ENCODE results near the gene HMGCL.

Gene HMGCL

GRCh38 chr1:23814016-23814415, 11.2 kb downstream of the HMGCL start:
- TF ChIP-seq, protein P1, sequence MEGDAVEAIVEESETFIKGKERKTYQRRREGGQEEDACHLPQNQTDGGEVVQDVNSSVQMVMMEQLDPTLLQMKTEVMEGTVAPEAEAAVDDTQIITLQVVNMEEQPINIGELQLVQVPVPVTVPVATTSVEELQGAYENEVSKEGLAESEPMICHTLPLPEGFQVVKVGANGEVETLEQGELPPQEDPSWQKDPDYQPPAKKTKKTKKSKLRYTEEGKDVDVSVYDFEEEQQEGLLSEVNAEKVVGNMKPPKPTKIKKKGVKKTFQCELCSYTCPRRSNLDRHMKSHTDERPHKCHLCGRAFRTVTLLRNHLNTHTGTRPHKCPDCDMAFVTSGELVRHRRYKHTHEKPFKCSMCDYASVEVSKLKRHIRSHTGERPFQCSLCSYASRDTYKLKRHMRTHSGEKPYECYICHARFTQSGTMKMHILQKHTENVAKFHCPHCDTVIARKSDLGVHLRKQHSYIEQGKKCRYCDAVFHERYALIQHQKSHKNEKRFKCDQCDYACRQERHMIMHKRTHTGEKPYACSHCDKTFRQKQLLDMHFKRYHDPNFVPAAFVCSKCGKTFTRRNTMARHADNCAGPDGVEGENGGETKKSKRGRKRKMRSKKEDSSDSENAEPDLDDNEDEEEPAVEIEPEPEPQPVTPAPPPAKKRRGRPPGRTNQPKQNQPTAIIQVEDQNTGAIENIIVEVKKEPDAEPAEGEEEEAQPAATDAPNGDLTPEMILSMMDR (conservative IDR thresholded peaks at IDR 0.05; ENCODE audit: control insufficient read depth, insufficient read depth, low read depth, low read length): no peak
- H3K4me3 ChIP-seq (ENCODE audit: control insufficient read depth, low read depth, low read length): no peak overlapping the region
- peak; percentile 67 for DNase-seq (ENCODE audit: low read depth)

DNA sequence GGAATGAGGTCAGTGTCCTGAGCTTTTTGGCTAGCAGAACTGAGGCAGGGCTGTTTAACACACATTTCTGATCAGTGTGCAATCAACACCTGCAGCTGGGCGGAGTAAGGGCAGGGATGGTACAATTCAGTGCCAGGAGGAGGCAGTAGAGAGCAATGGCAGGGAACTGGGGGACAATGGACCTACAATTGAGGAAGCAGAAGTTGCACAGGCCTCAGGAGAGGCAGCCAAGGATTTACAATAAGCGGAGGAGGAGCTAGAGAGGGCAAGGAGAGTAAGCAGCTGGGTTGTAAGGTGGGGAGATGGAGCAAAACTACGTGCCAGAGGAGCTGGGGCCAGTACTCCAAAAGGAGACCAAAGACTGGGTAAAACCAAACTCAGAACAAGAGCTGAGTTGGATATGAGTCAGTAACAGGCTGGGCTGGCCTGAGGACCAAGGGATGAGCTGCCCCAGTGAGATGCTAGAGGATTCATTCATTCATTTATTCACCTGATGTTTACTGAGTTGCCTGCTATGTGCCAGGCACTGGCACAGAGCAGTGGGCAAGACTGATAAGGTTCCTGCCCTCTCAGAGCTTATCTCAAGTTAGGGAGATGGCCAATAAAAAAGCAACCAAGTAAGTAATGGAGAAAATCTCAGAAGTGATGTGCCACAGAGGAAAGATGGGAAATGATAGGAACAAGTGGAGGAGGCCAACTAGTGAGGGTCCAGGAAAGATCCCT, 14.2 kb downstream of the HMGCL start:
- H3K4me3 ChIP-seq (ENCODE audit: control insufficient read depth, low read depth, low read length): no peak overlapping the region
- TF ChIP-seq, protein P1 (conservative IDR thresholded peaks at IDR 0.05; ENCODE audit: control insufficient read depth, insufficient read depth, low read depth, low read length): peak; percentile 72
- peak; percentile 43 for DNase-seq (ENCODE audit: low read depth)

- H3K4me3 ChIP-seq (ENCODE audit: control insufficient read depth, low read depth, low read length): no peak overlapping the region
- DNase-seq (ENCODE audit: low read depth): peak; percentile 68
- TF ChIP-seq, protein P1 (conservative IDR thresholded peaks at IDR 0.05; ENCODE audit: control insufficient read depth, insufficient read depth, low read depth, low read length): peak; percentile 77
These were observed 15.5 kb downstream of the HMGCL start for GRCh38 chr1:23809751-23810171.

GRCh38 chr1:23807453-23807852, 17.8 kb downstream of the HMGCL start:
- TF ChIP-seq, protein P1 (conservative IDR thresholded peaks at IDR 0.05; ENCODE audit: control insufficient read depth, insufficient read depth, low read depth, low read length): no peak
- H3K4me3 ChIP-seq (ENCODE audit: control insufficient read depth, low read depth, low read length): no peak overlapping the region
- no peak for DNase-seq (ENCODE audit: low read depth)

GRCh38 chr1:23806280-23806679, 18.9 kb downstream of the HMGCL start:
- H3K4me3 ChIP-seq (ENCODE audit: control insufficient read depth, low read depth, low read length): no peak overlapping the region
- DNase-seq (ENCODE audit: low read depth): no peak
- TF ChIP-seq, protein P1 (conservative IDR thresholded peaks at IDR 0.05; ENCODE audit: control insufficient read depth, insufficient read depth, low read depth, low read length): no peak

DNA sequence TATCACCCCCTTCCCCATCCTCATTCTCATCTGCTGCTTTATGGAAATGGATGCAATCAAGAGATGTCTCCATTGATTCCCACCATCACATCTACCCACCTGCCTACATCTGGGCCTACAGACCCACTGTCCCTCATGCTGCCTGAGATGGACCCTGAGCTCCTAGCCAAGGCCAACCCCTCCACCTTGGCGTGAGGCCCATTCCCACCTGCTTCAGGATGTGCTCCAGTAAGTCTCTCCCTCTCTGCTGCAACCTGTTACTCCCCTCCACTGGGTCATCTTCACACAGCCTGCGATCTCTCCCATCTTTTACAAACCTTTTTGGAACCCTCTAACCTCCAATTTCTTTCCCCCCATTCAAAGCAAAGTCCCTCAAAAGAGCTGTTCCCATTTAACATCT, 20.2 kb downstream of the HMGCL start:
- no peak overlapping the region for H3K4me3 ChIP-seq (ENCODE audit: control insufficient read depth, low read depth, low read length)
- no peak for DNase-seq (ENCODE audit: low read depth)
- TF ChIP-seq, protein P1 (conservative IDR thresholded peaks at IDR 0.05; ENCODE audit: control insufficient read depth, insufficient read depth, low read depth, low read length): no peak
